Glutamatergic neuron (in vitro differentiated cells): ENCODE data around the gene SLC35G6. TPM values are rescaled to one million over a fixed set of nuclear protein-coding genes. Genes with fewer than 3 reads are reported as not detected.

Experiments used
- DNase-seq: peaks from one replicate; pipeline ENCODE4 v3.0.0; 2022
- H3K27ac Mint-ChIP-seq: one replicate; pipeline ENCODE4 v1.8.0; 2020; ENCODE audit warnings: mild to moderate bottlenecking, mixed read lengths, inconsistent platforms; ENCODE audit not compliant: unreplicated experiment
- H3K27me3 Mint-ChIP-seq: one replicate; pipeline ENCODE4 v1.8.0; 2020; ENCODE audit warnings: mild to moderate bottlenecking, moderate library complexity, mixed read lengths, inconsistent platforms; ENCODE audit not compliant: unreplicated experiment
- H3K36me3 Mint-ChIP-seq: one replicate; pipeline ENCODE4 v1.8.0; 2020; ENCODE audit warnings: mild to moderate bottlenecking, mixed read lengths, inconsistent platforms; ENCODE audit not compliant: unreplicated experiment
- H3K4me1 Mint-ChIP-seq: one replicate; pipeline ENCODE4 v1.8.0; 2020; ENCODE audit warnings: mild to moderate bottlenecking, low read depth, mixed read lengths, inconsistent platforms; ENCODE audit not compliant: unreplicated experiment
- H3K4me3 Mint-ChIP-seq: one replicate; pipeline ENCODE4 v1.8.0; 2020; ENCODE audit warnings: mild to moderate bottlenecking, mixed read lengths, inconsistent platforms; ENCODE audit not compliant: unreplicated experiment
- H3K9me3 Mint-ChIP-seq: one replicate; pipeline ENCODE4 v1.8.0; 2020; ENCODE audit warnings: mild to moderate bottlenecking, moderate library complexity, mixed read lengths, inconsistent platforms; ENCODE audit not compliant: unreplicated experiment
- CTCF ChIP-seq: fragments of 200-600 bp; sonication (generic); IDR thresholded peaks from one replicate; pipeline ENCODE4 v1.5.0; 2021; ENCODE audit not compliant: partially characterized antibody, unreplicated experiment
- total RNA-seq: library from RNA; stranded (reverse); fragmentation: NEBNext Ultra II Directional; extraction: Animal tissue kit (Norgen Biotek cat#: 25700); gene quantifications from one replicate; pipeline ENCODE4 v1.2.1, GENCODE V29; 2021; ENCODE audit not compliant: unreplicated experiment

The SLC35G6 gene
- total RNA-seq, 1 donor from 2014 or later, result 0.34 TPM

GRCh38 chr17:7484067-7484918 is 3.0 kb downstream of the SLC35G6 start, which contains the start of gene POLR2A:
Gene POLR2A (plus strand): TSS chr17:7484366.
- H3K4me1 Mint-ChIP-seq, result peaks cover 45% of the 10 kb centered on the region
- H3K9me3 Mint-ChIP-seq, result peaks cover 22% of the 10 kb centered on the region

GRCh38 chr17:7484919-7485377 is 3.7 kb downstream of the SLC35G6 start:
- Mint-ChIP-seq H3K27me3 (peaks cover 19% of the 10 kb centered on the region), H3K9me3 (peaks cover 20% of the 10 kb centered on the region), H3K27ac (peak overlapping the region; percentile 76), H3K4me1 (peaks cover 43% of the 10 kb centered on the region), H3K4me3 (peak overlapping the region; percentile 98), H3K36me3 (no peaks in the 10 kb centered on the region)
- DNase-seq, result no peak
- no peak for TF ChIP-seq CTCF

More at GRCh38 chr17:7484067-7484918, 3.0 kb downstream of the SLC35G6 start, which contains the start of gene POLR2A:
- peaks cover 21% of the 10 kb centered on the region for H3K27me3 Mint-ChIP-seq
- no peaks in the 10 kb centered on the region for H3K36me3 Mint-ChIP-seq
- peak; percentile 94 for DNase-seq
- no peak for TF ChIP-seq CTCF
- H3K27ac Mint-ChIP-seq, result peak within 1 kb of the TSS; percentile 97
- H3K4me3 Mint-ChIP-seq, result peak within 1 kb of the TSS; percentile 98

GRCh38 chr17:7486181-7486580 is 4.9 kb downstream of the SLC35G6 start:
- no peak overlapping the region for H3K27ac Mint-ChIP-seq
- TF ChIP-seq CTCF, result no peak
- H3K4me3 Mint-ChIP-seq, result peak overlapping the region; percentile 83
- peaks cover 16% of the 10 kb centered on the region for H3K9me3 Mint-ChIP-seq
- H3K36me3 Mint-ChIP-seq, result no peaks in the 10 kb centered on the region
- DNase-seq, result no peak
- H3K4me1 Mint-ChIP-seq, result peaks cover 41% of the 10 kb centered on the region
- H3K27me3 Mint-ChIP-seq, result peaks cover 15% of the 10 kb centered on the region

- no peak for TF ChIP-seq CTCF
- peaks cover 4% of the 10 kb centered on the region for H3K27me3 Mint-ChIP-seq
- DNase-seq, result no peak
- peaks cover 40% of the 10 kb centered on the region for H3K4me1 Mint-ChIP-seq
- no peaks in the 10 kb centered on the region for H3K36me3 Mint-ChIP-seq
- no peak overlapping the region for H3K27ac Mint-ChIP-seq
- H3K4me3 Mint-ChIP-seq, result peak overlapping the region; percentile 0
- peaks cover 5% of the 10 kb centered on the region for H3K9me3 Mint-ChIP-seq
Measured at GRCh38 chr17:7490144-7490543, 8.9 kb downstream of the SLC35G6 start.

DNA sequence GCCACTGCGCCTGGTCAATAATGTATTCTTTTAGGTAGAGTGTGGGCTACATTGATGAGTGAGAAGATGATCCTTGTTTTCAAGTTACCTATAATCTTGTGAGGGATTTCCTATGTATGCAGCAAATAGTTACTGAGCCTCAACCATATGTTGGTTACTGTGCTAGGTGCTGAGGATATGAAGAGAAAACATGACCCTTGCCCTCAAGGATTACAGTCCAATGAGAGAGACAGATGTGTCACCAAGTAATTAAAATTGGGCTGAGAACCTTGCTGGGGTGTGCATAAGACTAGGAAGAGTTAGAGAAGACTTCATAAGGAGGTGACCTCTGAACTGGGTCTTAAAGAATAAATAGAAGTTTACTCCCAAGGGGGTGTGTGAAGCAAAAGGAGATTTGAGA is 10.3 kb downstream of the SLC35G6 start:
- no peak for DNase-seq

More for the DNA sequence above, 10.3 kb downstream of the SLC35G6 start:
- H3K27ac Mint-ChIP-seq, result no peak overlapping the region
- H3K4me1 Mint-ChIP-seq, result peaks cover 30% of the 10 kb centered on the region
- peaks cover 5% of the 10 kb centered on the region for H3K9me3 Mint-ChIP-seq
- no peak for TF ChIP-seq CTCF
- no peak overlapping the region for H3K4me3 Mint-ChIP-seq
- H3K36me3 Mint-ChIP-seq, result no peaks in the 10 kb centered on the region
- H3K27me3 Mint-ChIP-seq, result peaks cover 4% of the 10 kb centered on the region
